OCI-LY3 (cell line): Measurements from ENCODE around the gene SLC2A13.
"Not testable (repeated sequence)": the region's sequence is repeated elsewhere in the genome, so short reads cannot be mapped to it uniquely, and the experiment has no call there.

ENCODE experiments used
- H2AFZ ChIP-seq: fragments of 200-600, 300-600 bp; shearing (Covaris generic); 2 replicates; pipeline ENCODE4 v1.6.0; 2014; ENCODE audit warnings: antibody characterized with exemption, low read depth, low read length
- H3K27ac ChIP-seq: fragments of 200-600, 300-600 bp; sonication (generic); 2 replicates; pipeline ENCODE4 v1.5.1; 2014; ENCODE audit warnings: mild to moderate bottlenecking, low read length, moderate library complexity, mixed read lengths
- H3K27me3 ChIP-seq: fragments of 200-600, 300-600 bp; sonication (generic); 2 replicates; pipeline ENCODE4 v1.6.1; 2014; ENCODE audit warnings: low read depth, low read length, mixed read lengths
- H3K36me3 ChIP-seq: fragments of 200-600, 300-600 bp; sonication (generic); replicated peaks from 2 replicates; pipeline ENCODE3; 2014; ENCODE audit warnings: low read depth, low read length, mixed read lengths
- H3K4me1 ChIP-seq: fragments of 300-600, 200-600 bp; sonication (generic); 2 replicates; pipeline ENCODE4 v1.6.1; 2014; ENCODE audit warnings: low read length, mixed read lengths
- H3K4me2 ChIP-seq: fragments of 200-600, 300-600 bp; sonication (generic); 2 replicates; pipeline ENCODE4 v1.6.1; 2014; ENCODE audit warnings: low read length, mixed read lengths
- H3K4me3 ChIP-seq: fragments of 300-600, 200-600 bp; sonication (generic); 2 replicates; pipeline ENCODE4 v1.5.1; 2014; ENCODE audit warnings: antibody characterized with exemption, mild to moderate bottlenecking, low read length, moderate library complexity
- H3K79me2 ChIP-seq: fragments of 300-600, 200-600 bp; shearing (Covaris generic); 2 replicates; pipeline ENCODE4 v1.6.1; 2014; ENCODE audit warnings: mild to moderate bottlenecking, low read length, mixed read lengths
- H3K9ac ChIP-seq: fragments of 300-600, 200-600 bp; shearing (Covaris generic); 2 replicates; pipeline ENCODE4 v1.6.0; 2014; ENCODE audit warnings: mild to moderate bottlenecking, low read length, moderate library complexity
- H3K9me3 ChIP-seq: fragments of 200-600, 300-600 bp; shearing (Covaris generic); 2 replicates; pipeline ENCODE4 v1.6.1; 2014; ENCODE audit warnings: low read length, mixed read lengths; ENCODE audit not compliant: insufficient read depth
- H4K20me1 ChIP-seq: fragments of 200-600, 300-600 bp; sonication (generic); 2 replicates; pipeline ENCODE4 v1.6.1; 2016; ENCODE audit warnings: low read length, mixed read lengths; ENCODE audit not compliant: insufficient read depth
- EZH2phosphoT487 ChIP-seq: fragments of 200-600 bp; shearing (Covaris generic); IDR thresholded peaks from 2 replicates; pipeline ENCODE4 v1.6.1; 2018; ENCODE audit warnings: antibody characterized with exemption, mixed run types, low read depth
- TF ChIP-seq, protein P1 (sequence below): fragments of 200-600, 300-600 bp; sonication (generic); IDR thresholded peaks from 2 replicates; pipeline ENCODE4 v1.5.1; 2014; ENCODE audit warnings: antibody characterized with exemption, low read length, low read depth

SLC2A13 gene

DNA sequence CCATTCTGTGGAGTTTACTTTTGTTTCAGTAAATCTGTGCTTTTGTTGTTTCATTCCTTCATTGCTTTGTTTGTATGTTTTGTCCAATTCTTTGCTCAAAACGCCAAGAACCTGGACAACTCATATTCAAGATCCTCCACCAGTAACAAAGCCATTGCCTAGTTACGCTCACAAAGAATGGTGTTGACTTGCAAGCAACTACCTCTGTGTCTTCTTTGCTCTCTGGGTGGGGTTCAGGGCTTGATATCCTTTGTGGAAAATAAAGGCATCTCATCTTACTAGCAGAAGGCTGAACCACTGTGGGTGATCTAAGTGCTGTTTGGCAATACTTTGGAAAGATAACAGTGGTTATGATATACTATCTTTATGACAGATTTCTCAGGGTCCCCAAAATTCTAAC lies 252.9 kb downstream of the SLC2A13 start:
- Histone ChIP-seq H3K4me3 (no peak overlapping the region), H4K20me1 (no peaks in the 10 kb centered on the region; the same call in 1 of the 2 replicates), H3K27me3 (no peaks in the 10 kb centered on the region), H3K9me3 (no peaks in the 10 kb centered on the region), H3K4me1 (no peaks in the 10 kb centered on the region), H3K4me2 (no peak overlapping the region), H3K9ac (no peak overlapping the region), H3K79me2 (no peaks in the 10 kb centered on the region), H3K27ac (no peak overlapping the region), H2AFZ (no peak overlapping the region), H3K36me3 (peaks cover 3% of the 10 kb centered on the region)
- no peak for TF ChIP-seq EZH2phosphoT487
- TF ChIP-seq, protein P1, sequence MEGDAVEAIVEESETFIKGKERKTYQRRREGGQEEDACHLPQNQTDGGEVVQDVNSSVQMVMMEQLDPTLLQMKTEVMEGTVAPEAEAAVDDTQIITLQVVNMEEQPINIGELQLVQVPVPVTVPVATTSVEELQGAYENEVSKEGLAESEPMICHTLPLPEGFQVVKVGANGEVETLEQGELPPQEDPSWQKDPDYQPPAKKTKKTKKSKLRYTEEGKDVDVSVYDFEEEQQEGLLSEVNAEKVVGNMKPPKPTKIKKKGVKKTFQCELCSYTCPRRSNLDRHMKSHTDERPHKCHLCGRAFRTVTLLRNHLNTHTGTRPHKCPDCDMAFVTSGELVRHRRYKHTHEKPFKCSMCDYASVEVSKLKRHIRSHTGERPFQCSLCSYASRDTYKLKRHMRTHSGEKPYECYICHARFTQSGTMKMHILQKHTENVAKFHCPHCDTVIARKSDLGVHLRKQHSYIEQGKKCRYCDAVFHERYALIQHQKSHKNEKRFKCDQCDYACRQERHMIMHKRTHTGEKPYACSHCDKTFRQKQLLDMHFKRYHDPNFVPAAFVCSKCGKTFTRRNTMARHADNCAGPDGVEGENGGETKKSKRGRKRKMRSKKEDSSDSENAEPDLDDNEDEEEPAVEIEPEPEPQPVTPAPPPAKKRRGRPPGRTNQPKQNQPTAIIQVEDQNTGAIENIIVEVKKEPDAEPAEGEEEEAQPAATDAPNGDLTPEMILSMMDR: no peak

DNA sequence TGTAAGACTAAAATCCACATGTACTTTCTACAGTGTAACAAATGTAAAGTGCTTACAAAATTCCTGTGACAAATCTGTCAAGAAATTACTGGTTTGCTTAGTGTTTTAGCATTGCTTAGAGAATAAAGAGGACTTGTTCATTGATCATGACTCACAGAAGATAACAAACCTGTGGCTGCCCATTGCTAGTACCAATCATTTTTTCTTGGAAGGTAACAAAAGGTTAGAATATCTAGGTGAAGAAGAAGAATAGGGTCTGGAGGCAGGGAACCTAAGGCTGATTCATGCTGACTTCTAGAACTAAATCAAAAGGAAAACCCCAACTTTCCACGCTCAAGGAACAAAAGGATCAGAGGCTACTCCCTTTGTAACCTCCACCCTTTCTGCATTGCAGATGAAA lies 253.5 kb downstream of the SLC2A13 start:
- Histone ChIP-seq H3K27me3 (no peaks in the 10 kb centered on the region), H2AFZ (no peak overlapping the region), H3K4me2 (no peak overlapping the region), H3K36me3 (peaks cover 3% of the 10 kb centered on the region), H4K20me1 (no peaks in the 10 kb centered on the region; the same call in 1 of the 2 replicates), H3K4me1 (peaks cover 2% of the 10 kb centered on the region), H3K9ac (no peak overlapping the region), H3K27ac (no peak overlapping the region), H3K9me3 (no peaks in the 10 kb centered on the region), H3K4me3 (no peak overlapping the region), H3K79me2 (no peaks in the 10 kb centered on the region)
- no peak for TF ChIP-seq EZH2phosphoT487
- TF ChIP-seq, protein P1: no peak

DNA sequence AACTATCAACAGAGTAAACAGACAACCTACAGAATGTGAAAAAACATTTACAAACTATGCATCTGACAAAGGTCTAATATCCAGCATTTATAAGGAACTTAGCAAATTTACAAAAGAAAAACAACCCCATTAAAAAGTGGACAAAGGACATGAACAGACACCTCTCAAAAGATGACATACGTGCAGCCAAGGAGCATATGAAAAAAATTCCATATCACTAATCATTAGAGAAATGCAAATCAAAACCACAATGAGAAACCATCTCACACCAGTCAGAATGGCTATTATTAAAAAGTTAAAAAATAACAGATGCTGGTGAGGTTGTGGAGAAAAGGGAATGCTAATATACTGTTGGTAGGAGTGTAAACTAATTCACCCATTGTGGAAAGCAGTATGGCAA lies 257.7 kb downstream of the SLC2A13 start:
- peaks cover 18% of the 10 kb centered on the region for H3K4me1 ChIP-seq
- H3K9ac ChIP-seq, H3K4me3 ChIP-seq, H3K4me2 ChIP-seq, H2AFZ ChIP-seq, H3K79me2 ChIP-seq, H3K36me3 ChIP-seq, H3K27me3 ChIP-seq, H4K20me1 ChIP-seq, H3K9me3 ChIP-seq, H3K27ac ChIP-seq: not testable (repeated sequence)

DNA sequence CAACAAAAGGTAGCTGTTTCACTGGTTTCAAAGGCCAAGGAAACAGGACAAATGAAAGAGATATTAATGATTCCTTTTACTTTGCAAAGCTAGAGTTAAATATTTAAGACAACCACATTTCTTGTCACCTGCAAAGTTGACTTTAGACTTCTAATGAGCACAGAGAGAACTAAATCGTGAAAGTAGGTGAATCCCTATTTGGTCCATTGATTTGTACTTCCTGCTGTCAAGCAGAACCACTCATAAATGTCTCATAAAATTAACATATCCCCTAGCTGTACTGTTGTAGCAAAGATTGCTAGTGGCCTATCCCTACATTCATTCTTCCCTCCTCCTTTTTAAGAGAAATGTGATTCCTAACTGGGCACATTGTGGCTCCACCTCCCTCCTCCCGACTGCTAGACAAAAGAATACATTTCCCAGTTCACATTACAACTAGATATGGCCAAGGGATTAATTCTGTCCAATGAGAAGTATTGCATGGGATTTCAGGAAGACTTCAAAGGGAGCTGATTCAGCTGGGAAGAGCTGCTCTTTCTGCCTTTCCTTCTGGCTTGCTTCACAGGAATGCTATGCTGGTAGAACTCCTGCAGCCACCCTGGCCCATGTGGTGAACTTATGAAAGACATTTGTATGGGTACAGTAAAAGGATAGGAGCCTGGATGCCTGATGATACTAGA lies 258.8 kb downstream of the SLC2A13 start:
- H3K27me3 ChIP-seq: no peaks in the 10 kb centered on the region
- H3K9me3 ChIP-seq: no peaks in the 10 kb centered on the region
- H3K36me3 ChIP-seq: no peaks in the 10 kb centered on the region
- H3K27ac ChIP-seq: no peak overlapping the region
- no peak overlapping the region for H3K4me3 ChIP-seq
- peaks cover 18% of the 10 kb centered on the region for H3K4me1 ChIP-seq
- H3K9ac ChIP-seq: no peak overlapping the region
- no peaks in the 10 kb centered on the region for H4K20me1 ChIP-seq
- peak overlapping the region; percentile 30 for H3K4me2 ChIP-seq
- TF ChIP-seq, protein P1: no peak
- no peak for TF ChIP-seq EZH2phosphoT487
- H3K79me2 ChIP-seq: no peaks in the 10 kb centered on the region
- no peak overlapping the region for H2AFZ ChIP-seq
